Ishikawa (cell line): Measurements from ENCODE around the gene TLE4.

ENCODE experiments used
- CEBPB ChIP-seq: IDR thresholded peaks from 2 replicates; pipeline ENCODE4 v1.6.1; 2012
- CREB1 ChIP-seq: IDR thresholded peaks from 2 replicates; pipeline ENCODE4 v1.6.1; 2012; ENCODE audit warnings: low read depth
- EGR1 ChIP-seq: IDR thresholded peaks from 2 replicates; pipeline ENCODE4 v1.6.1; 2012
- EP300 ChIP-seq: IDR thresholded peaks from 2 replicates; pipeline ENCODE4 v1.6.1; 2012; ENCODE audit warnings: borderline replicate concordance
- FOXM1 ChIP-seq: IDR thresholded peaks from 2 replicates; pipeline ENCODE4 v1.6.1; 2012; ENCODE audit warnings: low read depth, borderline replicate concordance
- MAX ChIP-seq: IDR thresholded peaks from 2 replicates; pipeline ENCODE4 v1.6.1; 2012
- NFIC ChIP-seq: IDR thresholded peaks from 2 replicates; pipeline ENCODE4 v1.6.1; 2012
- RAD21 ChIP-seq: IDR thresholded peaks from 2 replicates; pipeline ENCODE4 v1.6.1; 2012; ENCODE audit warnings: low read depth
- TAF1 ChIP-seq: IDR thresholded peaks from 2 replicates; pipeline ENCODE4 v1.6.1; 2012; ENCODE audit warnings: low read depth, mild to moderate bottlenecking
- TCF12 ChIP-seq: IDR thresholded peaks from 2 replicates; pipeline ENCODE4 v1.6.1; 2012; ENCODE audit warnings: low read depth
- TEAD4 ChIP-seq: IDR thresholded peaks from 2 replicates; pipeline ENCODE4 v1.6.1; 2012
- YY1 ChIP-seq: IDR thresholded peaks from 2 replicates; pipeline ENCODE4 v1.6.1; 2012; ENCODE audit warnings: low read depth
- ZBTB7A ChIP-seq: IDR thresholded peaks from 2 replicates; pipeline ENCODE4 v1.6.1; 2012; ENCODE audit warnings: low read depth
- TF ChIP-seq, protein P1 (sequence below): IDR thresholded peaks from 2 replicates; pipeline ENCODE4 v1.6.1; 2012; ENCODE audit warnings: low read depth, mild to moderate bottlenecking
- TF ChIP-seq, protein P2 (sequence below): IDR thresholded peaks from 2 replicates; pipeline ENCODE4 v1.6.1; 2012

TLE4 gene

DNA sequence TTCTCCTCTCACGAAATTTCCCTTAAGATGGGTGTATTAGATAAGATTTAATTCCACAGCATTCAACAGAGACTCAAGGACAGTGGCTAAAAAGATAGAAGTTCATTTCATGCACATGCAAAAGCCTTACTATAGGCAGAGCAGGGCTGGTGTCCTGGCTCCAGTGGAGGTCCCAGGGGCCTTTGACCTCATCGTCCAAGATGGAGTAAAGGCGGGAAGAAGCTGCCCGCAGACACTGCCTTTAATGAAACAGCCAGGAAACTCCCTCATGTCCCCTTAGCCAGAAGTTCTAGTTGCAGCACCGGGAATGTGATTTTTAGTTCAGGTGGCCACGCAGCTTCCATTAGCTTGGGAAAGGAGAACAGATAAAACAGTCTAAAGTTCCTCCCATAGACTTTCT is 190.3 kb downstream of the TLE4 start:
- no peak for TF ChIP-seq CEBPB
- no peak for TF ChIP-seq EP300
- TF ChIP-seq MAX = no peak
- TF ChIP-seq ZBTB7A = no peak
- TF ChIP-seq FOXM1 = no peak
- no peak for TF ChIP-seq TCF12
- TF ChIP-seq TEAD4 = no peak
- TF ChIP-seq TAF1 = no peak

DNA sequence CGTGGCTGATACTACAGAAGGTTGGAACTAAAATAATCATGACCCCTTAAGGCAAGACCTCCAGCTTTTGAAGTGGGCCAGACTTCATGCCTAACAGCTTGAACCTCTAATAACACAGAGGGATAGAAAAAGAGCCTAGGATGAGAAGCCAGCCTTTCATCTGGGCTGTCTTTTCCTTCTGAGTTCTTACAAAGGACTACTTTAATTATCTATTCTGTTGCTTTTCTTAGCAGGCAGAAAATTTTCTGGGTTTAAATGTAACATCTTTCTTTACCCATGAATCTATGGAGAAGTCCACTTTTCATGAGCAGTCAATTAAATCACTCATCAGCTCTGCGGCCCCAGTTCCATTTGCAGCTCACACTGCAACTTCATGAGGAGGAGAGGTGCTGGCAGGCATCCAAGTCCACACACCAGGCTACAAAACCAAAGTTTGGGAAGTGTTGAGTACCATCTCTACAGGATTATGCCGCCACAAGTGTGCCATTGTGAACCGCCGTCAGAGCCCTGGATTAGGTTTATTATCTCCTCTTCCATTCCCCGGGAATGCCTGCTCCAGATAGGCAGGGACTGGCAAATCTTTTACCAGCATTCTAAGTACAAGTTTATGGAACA is 192.0 kb downstream of the TLE4 start:
- TF ChIP-seq NFIC (no peak), EGR1 (no peak), MAX (no peak), EP300 (no peak), YY1 (no peak), RAD21 (no peak), TAF1 (no peak), TCF12 (no peak), CREB1 (no peak)
- TF ChIP-seq, protein P1, sequence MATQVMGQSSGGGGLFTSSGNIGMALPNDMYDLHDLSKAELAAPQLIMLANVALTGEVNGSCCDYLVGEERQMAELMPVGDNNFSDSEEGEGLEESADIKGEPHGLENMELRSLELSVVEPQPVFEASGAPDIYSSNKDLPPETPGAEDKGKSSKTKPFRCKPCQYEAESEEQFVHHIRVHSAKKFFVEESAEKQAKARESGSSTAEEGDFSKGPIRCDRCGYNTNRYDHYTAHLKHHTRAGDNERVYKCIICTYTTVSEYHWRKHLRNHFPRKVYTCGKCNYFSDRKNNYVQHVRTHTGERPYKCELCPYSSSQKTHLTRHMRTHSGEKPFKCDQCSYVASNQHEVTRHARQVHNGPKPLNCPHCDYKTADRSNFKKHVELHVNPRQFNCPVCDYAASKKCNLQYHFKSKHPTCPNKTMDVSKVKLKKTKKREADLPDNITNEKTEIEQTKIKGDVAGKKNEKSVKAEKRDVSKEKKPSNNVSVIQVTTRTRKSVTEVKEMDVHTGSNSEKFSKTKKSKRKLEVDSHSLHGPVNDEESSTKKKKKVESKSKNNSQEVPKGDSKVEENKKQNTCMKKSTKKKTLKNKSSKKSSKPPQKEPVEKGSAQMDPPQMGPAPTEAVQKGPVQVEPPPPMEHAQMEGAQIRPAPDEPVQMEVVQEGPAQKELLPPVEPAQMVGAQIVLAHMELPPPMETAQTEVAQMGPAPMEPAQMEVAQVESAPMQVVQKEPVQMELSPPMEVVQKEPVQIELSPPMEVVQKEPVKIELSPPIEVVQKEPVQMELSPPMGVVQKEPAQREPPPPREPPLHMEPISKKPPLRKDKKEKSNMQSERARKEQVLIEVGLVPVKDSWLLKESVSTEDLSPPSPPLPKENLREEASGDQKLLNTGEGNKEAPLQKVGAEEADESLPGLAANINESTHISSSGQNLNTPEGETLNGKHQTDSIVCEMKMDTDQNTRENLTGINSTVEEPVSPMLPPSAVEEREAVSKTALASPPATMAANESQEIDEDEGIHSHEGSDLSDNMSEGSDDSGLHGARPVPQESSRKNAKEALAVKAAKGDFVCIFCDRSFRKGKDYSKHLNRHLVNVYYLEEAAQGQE = no peak

DNA sequence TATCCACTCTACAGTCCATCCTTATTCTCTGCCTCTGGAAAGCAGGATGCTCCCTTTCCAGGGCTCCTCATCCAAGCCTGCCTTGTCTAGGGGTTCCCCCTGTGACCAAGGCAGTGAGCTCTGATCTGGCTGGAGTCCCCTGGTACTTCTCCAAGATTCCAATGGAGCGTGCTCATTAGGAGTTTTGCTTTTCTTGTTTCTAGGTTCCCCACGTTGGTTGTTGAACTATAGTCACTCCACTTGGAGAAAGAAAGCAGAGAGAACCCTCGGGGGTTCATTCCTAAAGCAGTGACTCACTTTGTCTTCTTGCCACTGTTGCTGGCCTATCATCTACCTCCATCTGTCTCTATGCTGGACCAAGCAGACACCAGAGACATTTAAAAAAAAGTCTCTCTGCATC is 192.6 kb downstream of the TLE4 start:
- TF ChIP-seq EP300 (no peak), TEAD4 (no peak), CEBPB (no peak), FOXM1 (no peak), YY1 (no peak), EGR1 (no peak), NFIC (no peak)
- TF ChIP-seq, protein P1 = no peak
- TF ChIP-seq, protein P2, sequence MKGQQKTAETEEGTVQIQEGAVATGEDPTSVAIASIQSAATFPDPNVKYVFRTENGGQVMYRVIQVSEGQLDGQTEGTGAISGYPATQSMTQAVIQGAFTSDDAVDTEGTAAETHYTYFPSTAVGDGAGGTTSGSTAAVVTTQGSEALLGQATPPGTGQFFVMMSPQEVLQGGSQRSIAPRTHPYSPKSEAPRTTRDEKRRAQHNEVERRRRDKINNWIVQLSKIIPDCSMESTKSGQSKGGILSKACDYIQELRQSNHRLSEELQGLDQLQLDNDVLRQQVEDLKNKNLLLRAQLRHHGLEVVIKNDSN = no peak

DNA sequence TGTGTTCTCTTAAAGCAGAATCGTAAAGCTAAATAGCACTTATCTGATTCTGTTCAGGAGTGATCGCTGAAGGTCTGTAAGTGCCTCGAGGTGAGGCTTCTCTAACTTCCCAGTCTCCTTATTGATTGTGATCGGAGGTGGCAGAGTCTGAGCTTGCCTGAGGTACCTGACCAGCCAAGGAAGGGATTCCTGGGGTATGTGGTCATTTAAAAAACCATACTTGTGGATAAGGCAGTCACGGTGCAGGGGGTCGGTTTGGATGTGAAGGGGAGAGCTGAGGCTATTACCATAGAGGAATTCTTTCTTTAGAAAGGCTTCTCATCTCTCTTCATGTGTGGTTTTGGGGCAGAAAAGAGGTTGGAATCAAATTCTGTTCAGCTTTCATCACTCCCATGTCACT is 193.7 kb downstream of the TLE4 start:
- no peak for TF ChIP-seq EGR1
- no peak for TF ChIP-seq TAF1
- TF ChIP-seq TCF12 = no peak
- TF ChIP-seq MAX = no peak
- TF ChIP-seq RAD21 = no peak
- TF ChIP-seq CREB1 = no peak
- TF ChIP-seq FOXM1 = no peak
- TF ChIP-seq, protein P2 = no peak
- no peak for TF ChIP-seq ZBTB7A
- TF ChIP-seq, protein P1 = no peak
- no peak for TF ChIP-seq NFIC
- no peak for TF ChIP-seq TEAD4
- TF ChIP-seq EP300 = no peak
- no peak for TF ChIP-seq YY1
- TF ChIP-seq CEBPB = no peak

DNA sequence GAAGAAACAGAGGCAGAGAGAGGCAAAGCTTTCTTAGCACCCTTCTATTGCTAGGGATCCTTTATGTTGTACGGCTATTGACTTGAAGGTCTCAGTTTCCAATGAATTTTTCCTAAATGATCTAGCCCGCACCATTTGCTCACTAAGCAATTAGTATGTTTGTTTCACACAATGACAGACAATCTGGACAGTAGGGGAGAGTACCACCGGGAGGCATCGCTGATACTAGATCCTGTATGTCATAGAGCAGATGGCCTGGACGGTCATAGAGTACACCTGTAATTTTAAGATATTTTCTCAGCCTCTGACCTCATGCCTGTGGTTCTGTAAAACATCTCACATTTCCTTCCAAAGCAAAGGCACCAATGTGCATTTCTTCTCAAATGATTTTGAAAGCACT is 194.3 kb downstream of the TLE4 start:
- TF ChIP-seq RAD21 (no peak), TAF1 (no peak), NFIC (no peak), FOXM1 (no peak), EP300 (no peak), CEBPB (no peak), TEAD4 (no peak), ZBTB7A (no peak), TCF12 (no peak), CREB1 (no peak), YY1 (no peak)
- TF ChIP-seq, protein P2 = no peak
